Activated naive CD8-positive, alpha-beta T cell treated with anti-CD3 and anti-CD28 coated beads, Interleukin-2, amount 50 U/mL, for 24 hours (primary cell): ENCODE data around the gene SLC47A2.

Experiments used
- ATAC-seq: fragments of 150-1000 bp; cut with Tn5 transposase; one replicate; pipeline ENCODE4 v1.10.0; 2021
- DNase-seq: peaks from one replicate; pipeline ENCODE4 v3.0.0; 2021
- H3K27ac Mint-ChIP-seq: one replicate; pipeline ENCODE4 v1.8.0; 2021; ENCODE audit warnings: mild to moderate bottlenecking, mixed read lengths
- H3K27me3 Mint-ChIP-seq: one replicate; pipeline ENCODE4 v1.8.0; 2021; ENCODE audit warnings: mixed read lengths
- H3K36me3 Mint-ChIP-seq: one replicate; pipeline ENCODE4 v1.8.0; 2021; ENCODE audit warnings: low read depth, mixed read lengths
- H3K4me1 Mint-ChIP-seq: one replicate; pipeline ENCODE4 v1.8.0; 2021; ENCODE audit warnings: mixed read lengths
- H3K4me3 Mint-ChIP-seq: one replicate; pipeline ENCODE4 v1.8.0; 2021; ENCODE audit warnings: mild to moderate bottlenecking, moderate library complexity, mixed read lengths
- H3K9me3 Mint-ChIP-seq: one replicate; pipeline ENCODE4 v1.8.0; 2021; ENCODE audit warnings: mixed read lengths

The SLC47A2 gene

DNA sequence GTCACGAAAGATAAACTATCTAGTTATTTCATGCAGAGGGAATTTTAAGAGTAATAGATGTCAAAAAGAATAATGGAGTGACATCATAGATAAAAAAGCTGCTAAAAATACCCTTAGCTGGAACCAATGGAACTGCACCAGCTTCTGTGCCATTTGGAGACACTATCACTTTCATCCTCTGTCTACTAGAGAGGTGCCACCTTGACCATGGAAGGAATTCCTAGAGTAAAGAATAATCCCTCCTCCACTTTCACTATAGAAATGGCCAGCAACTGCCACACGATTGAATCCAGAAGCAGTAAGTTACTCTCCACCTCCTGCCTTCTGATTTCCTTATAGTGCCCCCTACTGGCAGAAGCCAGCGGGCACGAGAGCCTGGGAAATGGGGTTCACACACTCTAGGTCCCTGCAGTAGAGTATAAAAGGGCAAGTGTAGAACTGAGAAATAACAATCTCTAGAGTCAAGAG is 70.6 kb downstream of the SLC47A2 start:
- H3K9me3 Mint-ChIP-seq: no peaks in the 10 kb centered on the region
- H3K4me1 Mint-ChIP-seq: peaks cover 40% of the 10 kb centered on the region
- H3K27me3 Mint-ChIP-seq: peaks cover 6% of the 10 kb centered on the region
- no peak overlapping the region for H3K4me3 Mint-ChIP-seq
- ATAC-seq (no peak), DNase-seq (peak; percentile 54)
- H3K27ac Mint-ChIP-seq: no peak overlapping the region
- no peaks in the 10 kb centered on the region for H3K36me3 Mint-ChIP-seq

DNA sequence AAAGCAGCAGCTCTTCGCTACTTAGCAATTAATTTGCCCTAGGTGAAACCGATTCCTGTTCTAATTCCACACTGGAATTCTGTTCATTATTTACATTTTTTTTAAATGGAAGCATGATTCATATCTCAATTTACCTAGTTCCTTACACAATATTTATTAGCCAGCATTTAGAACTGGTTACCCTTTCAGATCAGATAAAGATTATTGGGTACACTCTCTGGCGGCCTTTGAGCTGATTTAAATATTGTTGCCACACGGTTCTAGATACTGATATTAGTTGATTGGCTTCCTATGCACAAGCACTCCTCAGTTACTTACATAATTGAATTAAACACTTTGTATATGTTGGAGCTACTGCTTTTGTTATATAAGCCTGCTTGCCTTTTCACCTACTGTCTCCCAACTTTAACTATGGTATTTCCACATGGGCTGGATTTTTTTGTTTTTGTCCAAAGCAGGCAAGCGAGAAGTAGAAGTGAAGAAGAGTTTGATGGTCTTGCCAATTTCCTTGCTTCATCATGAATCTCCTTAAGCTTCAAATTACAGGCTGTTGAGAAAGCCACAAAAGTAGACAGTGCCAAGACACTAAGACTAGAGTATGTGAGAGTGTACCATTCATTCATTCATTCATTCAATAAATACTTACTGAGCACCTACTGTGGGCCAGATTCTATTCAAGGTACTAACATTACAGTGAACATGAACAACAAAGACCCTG is 71.7 kb downstream of the SLC47A2 start:
- no peaks in the 10 kb centered on the region for H3K9me3 Mint-ChIP-seq
- no peak overlapping the region for H3K4me3 Mint-ChIP-seq
- DNase-seq: no peak
- H3K4me1 Mint-ChIP-seq: peaks cover 35% of the 10 kb centered on the region
- ATAC-seq: no peak
- H3K36me3 Mint-ChIP-seq: no peaks in the 10 kb centered on the region
- no peak overlapping the region for H3K27ac Mint-ChIP-seq
- H3K27me3 Mint-ChIP-seq: peaks cover 6% of the 10 kb centered on the region

DNA sequence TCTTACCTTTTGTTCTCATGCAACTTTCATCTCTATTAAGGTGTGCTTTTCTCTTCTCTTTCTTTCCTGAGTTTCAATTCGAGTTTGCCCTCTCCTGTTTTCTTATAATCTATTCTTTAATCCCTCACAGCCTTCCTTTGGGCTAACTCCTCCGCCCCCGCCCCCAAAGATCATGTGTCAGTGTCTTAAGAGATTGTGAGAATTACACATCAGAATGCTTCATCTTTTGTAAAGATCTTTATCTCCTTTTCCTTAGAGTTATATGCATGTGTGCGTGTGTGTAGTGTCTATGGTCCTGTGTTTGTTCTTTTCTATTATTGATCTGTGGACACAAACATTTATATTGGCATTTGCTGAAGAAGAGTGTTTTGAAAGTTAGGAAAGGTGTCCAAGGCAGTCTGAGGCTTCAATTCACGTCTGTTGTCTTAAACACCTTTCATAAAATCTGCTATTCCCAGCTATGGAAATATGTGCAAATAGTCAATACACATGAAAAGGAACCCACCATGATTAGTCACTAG is 74.0 kb downstream of the SLC47A2 start:
- H3K27ac Mint-ChIP-seq: no peak overlapping the region
- DNase-seq (no peak), ATAC-seq (no peak)
- H3K4me1 Mint-ChIP-seq: peaks cover 18% of the 10 kb centered on the region
- H3K27me3 Mint-ChIP-seq: peaks cover 6% of the 10 kb centered on the region
- H3K4me3 Mint-ChIP-seq: no peak overlapping the region
- H3K36me3 Mint-ChIP-seq: no peaks in the 10 kb centered on the region
- no peaks in the 10 kb centered on the region for H3K9me3 Mint-ChIP-seq

DNA sequence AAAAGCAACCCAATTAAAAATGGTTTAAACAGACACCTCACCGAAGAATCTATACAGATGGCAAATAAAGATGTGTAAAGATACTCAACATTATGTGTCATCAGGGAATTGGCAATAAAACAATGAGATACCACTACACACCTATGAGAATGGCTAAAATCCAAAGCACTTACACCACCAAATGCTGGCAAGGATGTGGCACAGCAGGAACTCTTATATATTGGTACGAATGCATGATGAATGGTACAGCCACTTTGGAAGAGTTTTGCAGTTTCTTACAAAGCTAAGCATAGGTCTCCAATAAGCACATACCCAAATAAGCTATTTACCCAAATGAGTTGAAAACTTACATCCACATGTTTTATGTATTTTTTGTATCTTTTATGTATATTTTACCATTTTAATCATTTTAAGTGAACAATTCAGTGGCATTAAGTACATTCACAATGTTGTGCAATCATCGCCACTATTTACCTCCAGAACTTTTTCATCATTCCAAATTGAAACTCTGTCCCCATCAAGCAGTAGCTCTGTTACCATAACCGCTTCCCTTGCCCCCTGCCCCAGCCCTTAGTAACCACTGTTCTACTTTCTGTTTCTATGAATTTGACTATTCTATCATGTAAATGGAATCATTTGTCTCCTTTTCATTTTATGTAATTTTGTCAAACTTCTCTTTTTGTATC is 74.6 kb downstream of the SLC47A2 start:
- ATAC-seq (no peak), DNase-seq (no peak)
- no peak overlapping the region for H3K4me3 Mint-ChIP-seq
- no peaks in the 10 kb centered on the region for H3K36me3 Mint-ChIP-seq
- peaks cover 12% of the 10 kb centered on the region for H3K4me1 Mint-ChIP-seq
- H3K27me3 Mint-ChIP-seq: peaks cover 6% of the 10 kb centered on the region
- H3K9me3 Mint-ChIP-seq: no peaks in the 10 kb centered on the region
- H3K27ac Mint-ChIP-seq: no peak overlapping the region

DNA sequence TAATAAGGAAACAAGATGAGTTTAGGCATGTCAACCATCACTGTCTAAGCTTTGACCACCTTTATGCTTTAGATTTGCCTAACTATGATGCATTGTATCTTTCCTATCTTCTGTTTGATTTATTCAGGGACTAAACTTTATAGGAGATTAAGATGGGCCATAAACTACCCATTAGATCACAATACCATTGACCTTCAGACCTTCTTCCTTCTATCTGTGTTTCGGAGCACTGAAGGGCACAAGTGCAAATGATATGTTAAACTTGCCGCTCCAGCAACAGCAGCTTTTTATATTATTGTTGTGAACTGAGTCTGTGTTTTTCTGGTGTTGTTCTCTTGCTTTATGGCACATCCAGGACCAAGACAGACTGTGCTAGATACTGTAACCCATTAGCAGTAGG is 84.5 kb downstream of the SLC47A2 start:
- no peaks in the 10 kb centered on the region for H3K36me3 Mint-ChIP-seq
- H3K4me3 Mint-ChIP-seq: no peak overlapping the region
- no peak for ATAC-seq
- DNase-seq: no peak
- H3K9me3 Mint-ChIP-seq: no peaks in the 10 kb centered on the region
- H3K4me1 Mint-ChIP-seq: no peaks in the 10 kb centered on the region
- H3K27me3 Mint-ChIP-seq: peaks cover 14% of the 10 kb centered on the region
- no peak overlapping the region for H3K27ac Mint-ChIP-seq

DNA sequence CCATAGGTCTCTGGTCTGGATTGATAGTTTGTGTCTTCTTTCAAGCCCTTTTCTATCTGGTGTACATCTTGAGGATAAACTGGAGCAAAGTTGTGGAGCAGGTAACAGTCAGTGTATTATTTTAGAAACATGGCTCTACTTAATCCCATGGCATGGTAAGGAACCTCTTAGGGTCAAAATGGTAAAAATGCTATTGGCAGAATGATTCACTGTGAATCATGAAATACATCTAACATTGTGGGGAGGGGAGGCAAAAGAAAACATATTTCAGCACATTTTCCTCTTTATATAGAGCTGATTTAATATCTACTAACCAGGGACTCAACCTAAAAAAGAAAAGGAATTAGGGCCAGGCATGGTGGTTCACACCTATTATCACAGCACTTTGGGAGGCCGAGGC is 85.7 kb downstream of the SLC47A2 start:
- no peaks in the 10 kb centered on the region for H3K36me3 Mint-ChIP-seq
- H3K27me3 Mint-ChIP-seq: peaks cover 11% of the 10 kb centered on the region
- ATAC-seq (no peak), DNase-seq (no peak)
- H3K27ac Mint-ChIP-seq: no peak overlapping the region
- no peak overlapping the region for H3K4me3 Mint-ChIP-seq
- no peaks in the 10 kb centered on the region for H3K9me3 Mint-ChIP-seq
- H3K4me1 Mint-ChIP-seq: no peaks in the 10 kb centered on the region

DNA sequence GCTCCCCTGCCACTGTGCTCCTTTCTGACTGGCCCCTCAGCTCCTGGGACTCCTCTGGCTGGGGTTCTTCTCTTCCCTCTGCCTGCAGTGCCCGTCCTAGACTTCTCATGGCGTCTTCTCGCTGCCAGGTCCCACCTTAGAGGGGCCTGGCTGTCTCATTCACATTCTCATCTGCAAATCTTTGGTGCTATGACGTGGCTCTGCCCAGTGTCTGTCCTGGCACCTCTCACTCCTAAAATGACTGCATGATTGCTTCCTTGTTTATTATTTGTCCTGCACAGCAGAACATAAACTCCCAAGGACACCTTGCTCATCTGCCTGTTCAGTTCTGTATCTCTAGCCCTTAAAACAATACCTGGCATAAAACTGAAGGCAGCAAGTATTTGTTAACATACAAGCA is 86.3 kb downstream of the SLC47A2 start:
- no peak overlapping the region for H3K4me3 Mint-ChIP-seq
- no peaks in the 10 kb centered on the region for H3K36me3 Mint-ChIP-seq
- H3K27me3 Mint-ChIP-seq: peaks cover 11% of the 10 kb centered on the region
- no peak overlapping the region for H3K27ac Mint-ChIP-seq
- DNase-seq (no peak), ATAC-seq (no peak)
- H3K9me3 Mint-ChIP-seq: no peaks in the 10 kb centered on the region
- no peaks in the 10 kb centered on the region for H3K4me1 Mint-ChIP-seq

DNA sequence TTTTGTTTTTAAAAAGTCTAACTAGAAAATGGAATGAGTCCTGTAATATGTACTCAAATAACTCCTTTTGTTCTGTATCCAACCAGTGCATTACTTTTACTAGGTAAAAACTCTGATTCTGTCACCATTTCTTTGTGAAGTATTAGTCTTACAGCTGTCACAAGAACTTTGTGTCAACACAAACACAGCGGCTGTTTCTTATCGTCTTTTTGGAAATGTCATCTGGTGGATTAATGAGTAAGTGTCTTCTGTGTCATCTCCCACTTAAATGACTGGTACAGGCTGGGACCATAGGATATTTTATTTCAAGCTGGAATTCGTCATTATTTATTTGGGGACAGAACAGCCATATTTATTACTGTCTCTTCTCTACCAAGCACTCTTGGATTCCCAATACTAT is 86.9 kb downstream of the SLC47A2 start:
- peaks cover 11% of the 10 kb centered on the region for H3K27me3 Mint-ChIP-seq
- ATAC-seq: no peak
- no peaks in the 10 kb centered on the region for H3K4me1 Mint-ChIP-seq
- H3K4me3 Mint-ChIP-seq: no peak overlapping the region
- DNase-seq: no peak
- H3K36me3 Mint-ChIP-seq: no peaks in the 10 kb centered on the region
- no peaks in the 10 kb centered on the region for H3K9me3 Mint-ChIP-seq
- H3K27ac Mint-ChIP-seq: no peak overlapping the region
